Panc1 (cell line): ENCODE results near the gene B3GALT5.

Experiments
- POLR2AphosphoS5 ChIP-seq: IDR thresholded peaks from 2 replicates; pipeline ENCODE4 v1.6.1; 2012; ENCODE audit warnings: mild to moderate bottlenecking, low read depth, low read length, moderate library complexity
- SIN3A ChIP-seq: IDR thresholded peaks from 2 replicates; pipeline ENCODE4 v1.6.1; 2012; ENCODE audit warnings: low read depth, mild to moderate bottlenecking, low read length, moderate library complexity, borderline replicate concordance; ENCODE audit not compliant: insufficient read depth
- TF ChIP-seq, protein P1 (sequence below): fragments of 450-650 bp; IDR thresholded peaks from 2 replicates; pipeline ENCODE4 v1.5.1; 2017; ENCODE audit warnings: mild to moderate bottlenecking
- TF ChIP-seq, protein P2 (sequence below), 2 experiments: IDR thresholded peaks; 2 replicates each; pipeline ENCODE4 v1.6.1; 2011 to 2012; ENCODE audit warnings: low read depth in 2 of 2, control low read depth in 1 of 2, low read length in 1 of 2, mild to moderate bottlenecking in 1 of 2, moderate library complexity in 1 of 2; ENCODE audit not compliant: insufficient read depth in 1 of 2

DNA sequence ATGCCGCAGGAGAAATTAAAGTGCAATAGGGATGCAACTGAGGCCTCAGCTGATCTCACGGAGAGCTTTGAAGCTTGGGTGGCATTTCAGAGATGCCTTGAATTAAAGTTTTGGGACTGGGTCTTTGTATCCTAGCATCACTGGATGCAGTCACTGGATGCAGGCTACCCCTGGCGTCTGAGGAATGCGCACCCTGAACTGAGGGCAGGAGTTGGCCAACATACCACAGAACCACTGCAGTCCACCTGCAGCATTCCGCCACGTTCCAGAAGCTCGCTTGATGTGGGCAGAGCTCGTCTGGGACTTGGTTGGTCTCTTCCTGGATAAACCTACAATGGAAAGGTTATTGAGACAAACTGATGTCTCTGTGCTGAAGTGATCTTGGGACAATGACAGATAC lies 98.1 kb downstream of the B3GALT5 start:
- TF ChIP-seq SIN3A (no peak), POLR2AphosphoS5 (no peak)
- TF ChIP-seq, protein P1, sequence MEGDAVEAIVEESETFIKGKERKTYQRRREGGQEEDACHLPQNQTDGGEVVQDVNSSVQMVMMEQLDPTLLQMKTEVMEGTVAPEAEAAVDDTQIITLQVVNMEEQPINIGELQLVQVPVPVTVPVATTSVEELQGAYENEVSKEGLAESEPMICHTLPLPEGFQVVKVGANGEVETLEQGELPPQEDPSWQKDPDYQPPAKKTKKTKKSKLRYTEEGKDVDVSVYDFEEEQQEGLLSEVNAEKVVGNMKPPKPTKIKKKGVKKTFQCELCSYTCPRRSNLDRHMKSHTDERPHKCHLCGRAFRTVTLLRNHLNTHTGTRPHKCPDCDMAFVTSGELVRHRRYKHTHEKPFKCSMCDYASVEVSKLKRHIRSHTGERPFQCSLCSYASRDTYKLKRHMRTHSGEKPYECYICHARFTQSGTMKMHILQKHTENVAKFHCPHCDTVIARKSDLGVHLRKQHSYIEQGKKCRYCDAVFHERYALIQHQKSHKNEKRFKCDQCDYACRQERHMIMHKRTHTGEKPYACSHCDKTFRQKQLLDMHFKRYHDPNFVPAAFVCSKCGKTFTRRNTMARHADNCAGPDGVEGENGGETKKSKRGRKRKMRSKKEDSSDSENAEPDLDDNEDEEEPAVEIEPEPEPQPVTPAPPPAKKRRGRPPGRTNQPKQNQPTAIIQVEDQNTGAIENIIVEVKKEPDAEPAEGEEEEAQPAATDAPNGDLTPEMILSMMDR = no peak
- TF ChIP-seq, protein P2, sequence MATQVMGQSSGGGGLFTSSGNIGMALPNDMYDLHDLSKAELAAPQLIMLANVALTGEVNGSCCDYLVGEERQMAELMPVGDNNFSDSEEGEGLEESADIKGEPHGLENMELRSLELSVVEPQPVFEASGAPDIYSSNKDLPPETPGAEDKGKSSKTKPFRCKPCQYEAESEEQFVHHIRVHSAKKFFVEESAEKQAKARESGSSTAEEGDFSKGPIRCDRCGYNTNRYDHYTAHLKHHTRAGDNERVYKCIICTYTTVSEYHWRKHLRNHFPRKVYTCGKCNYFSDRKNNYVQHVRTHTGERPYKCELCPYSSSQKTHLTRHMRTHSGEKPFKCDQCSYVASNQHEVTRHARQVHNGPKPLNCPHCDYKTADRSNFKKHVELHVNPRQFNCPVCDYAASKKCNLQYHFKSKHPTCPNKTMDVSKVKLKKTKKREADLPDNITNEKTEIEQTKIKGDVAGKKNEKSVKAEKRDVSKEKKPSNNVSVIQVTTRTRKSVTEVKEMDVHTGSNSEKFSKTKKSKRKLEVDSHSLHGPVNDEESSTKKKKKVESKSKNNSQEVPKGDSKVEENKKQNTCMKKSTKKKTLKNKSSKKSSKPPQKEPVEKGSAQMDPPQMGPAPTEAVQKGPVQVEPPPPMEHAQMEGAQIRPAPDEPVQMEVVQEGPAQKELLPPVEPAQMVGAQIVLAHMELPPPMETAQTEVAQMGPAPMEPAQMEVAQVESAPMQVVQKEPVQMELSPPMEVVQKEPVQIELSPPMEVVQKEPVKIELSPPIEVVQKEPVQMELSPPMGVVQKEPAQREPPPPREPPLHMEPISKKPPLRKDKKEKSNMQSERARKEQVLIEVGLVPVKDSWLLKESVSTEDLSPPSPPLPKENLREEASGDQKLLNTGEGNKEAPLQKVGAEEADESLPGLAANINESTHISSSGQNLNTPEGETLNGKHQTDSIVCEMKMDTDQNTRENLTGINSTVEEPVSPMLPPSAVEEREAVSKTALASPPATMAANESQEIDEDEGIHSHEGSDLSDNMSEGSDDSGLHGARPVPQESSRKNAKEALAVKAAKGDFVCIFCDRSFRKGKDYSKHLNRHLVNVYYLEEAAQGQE (IDR thresholded peaks at IDR 0.05; ENCODE audit: insufficient read depth in 1 of 2, low read depth in 2 of 2, low read length in 1 of 2) = no peak
